ENCODE results near the gene PUDP.
A peak's percentile ranks its signal among the peaks of the same experiment; 100 is the strongest.

The PUDP gene

GRCh38 chrX:7146703-7147412 is 1.1 kb downstream of the PUDP start:
- no peak for DNase-seq (ENCODE audit: low read depth in 2 of 2)

GRCh38 chrX:7146020-7146702 is 1.8 kb downstream of the PUDP start:
- no peak for DNase-seq (ENCODE audit: low read depth in 2 of 2)

GRCh38 chrX:7145454-7145853 is 2.5 kb downstream of the PUDP start:
- no peak for DNase-seq (ENCODE audit: low read depth in 2 of 2)

- no peak for DNase-seq (ENCODE audit: low read depth in 2 of 2)
These were observed 3.9 kb downstream of the PUDP start for GRCh38 chrX:7143941-7144525.

DNA sequence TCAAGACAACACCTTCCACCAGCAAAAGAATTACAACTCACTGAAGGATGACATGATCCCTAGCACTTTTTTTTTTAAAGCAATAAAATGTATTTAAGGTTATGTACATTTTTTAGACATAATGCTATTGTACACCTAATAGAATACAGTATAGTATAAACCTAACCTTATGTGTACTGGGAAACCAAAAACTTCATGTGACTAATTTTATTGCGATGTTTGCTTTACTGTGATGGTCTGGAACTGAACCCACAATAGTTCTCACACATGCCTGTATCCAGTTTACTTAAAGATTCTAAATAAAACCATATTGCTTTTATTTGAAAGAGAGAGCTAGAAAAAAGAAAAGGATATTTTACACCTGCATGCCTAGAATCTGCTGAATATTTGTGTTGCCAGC is 4.9 kb downstream of the PUDP start:
- DNase-seq (ENCODE audit: low read depth in 2 of 2), result no peak

GRCh38 chrX:7139202-7140081 is 8.5 kb downstream of the PUDP start:
- DNase-seq (ENCODE audit: low read depth in 2 of 2), result peak; percentile 68 to 76

GRCh38 chrX:7134981-7135380 is 13.0 kb downstream of the PUDP start:
- no peak for DNase-seq (ENCODE audit: low read depth in 2 of 2)

DNA sequence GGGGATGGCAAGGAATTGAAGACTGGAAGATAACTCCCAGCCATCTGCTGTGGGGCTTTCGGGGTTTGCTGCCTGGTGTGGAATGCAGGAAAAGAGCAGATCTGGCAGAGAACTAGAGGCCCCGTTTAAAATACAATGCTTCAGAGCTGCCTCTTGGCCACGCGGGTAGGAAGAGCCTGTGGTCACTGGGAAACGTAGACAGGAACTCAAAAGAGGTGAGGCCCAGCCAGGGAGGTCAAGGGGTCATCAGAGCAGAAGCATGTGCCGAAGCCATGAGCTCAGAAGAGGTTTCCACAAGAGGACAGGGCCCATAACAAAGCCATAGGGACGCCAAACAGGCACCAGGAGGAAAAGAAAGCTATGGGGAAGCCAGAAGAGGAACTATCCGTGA is 14.9 kb downstream of the PUDP start:
- DNase-seq (ENCODE audit: low read depth in 2 of 2), result no peak

GRCh38 chrX:7132335-7133049 is 15.5 kb downstream of the PUDP start:
- DNase-seq (ENCODE audit: low read depth in 2 of 2), result peak; percentile 28 to 30

- no peak for DNase-seq (ENCODE audit: low read depth in 2 of 2)
These were observed 16.3 kb downstream of the PUDP start for GRCh38 chrX:7131621-7132020.

- no peak for DNase-seq (ENCODE audit: low read depth in 2 of 2)
These were observed 20.9 kb downstream of the PUDP start for GRCh38 chrX:7127056-7127455.

DNA sequence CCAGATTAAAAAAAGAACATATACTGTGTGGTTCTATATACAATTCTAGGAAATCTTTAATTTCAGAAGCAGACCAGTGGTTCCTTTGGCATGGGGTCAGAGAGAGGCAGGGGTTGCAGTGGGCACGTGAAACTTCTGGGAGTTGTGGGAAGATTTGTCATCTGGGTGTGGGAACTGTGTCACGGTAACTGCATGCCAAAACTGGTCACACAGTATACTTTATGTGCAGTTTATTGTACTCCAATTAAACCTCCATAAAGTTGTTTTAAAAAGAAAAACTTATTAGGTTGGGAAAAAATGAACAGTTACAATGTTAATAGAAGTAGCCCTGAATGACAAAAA is 27.1 kb downstream of the PUDP start:
- no peak for DNase-seq (ENCODE audit: low read depth in 2 of 2)

DNA sequence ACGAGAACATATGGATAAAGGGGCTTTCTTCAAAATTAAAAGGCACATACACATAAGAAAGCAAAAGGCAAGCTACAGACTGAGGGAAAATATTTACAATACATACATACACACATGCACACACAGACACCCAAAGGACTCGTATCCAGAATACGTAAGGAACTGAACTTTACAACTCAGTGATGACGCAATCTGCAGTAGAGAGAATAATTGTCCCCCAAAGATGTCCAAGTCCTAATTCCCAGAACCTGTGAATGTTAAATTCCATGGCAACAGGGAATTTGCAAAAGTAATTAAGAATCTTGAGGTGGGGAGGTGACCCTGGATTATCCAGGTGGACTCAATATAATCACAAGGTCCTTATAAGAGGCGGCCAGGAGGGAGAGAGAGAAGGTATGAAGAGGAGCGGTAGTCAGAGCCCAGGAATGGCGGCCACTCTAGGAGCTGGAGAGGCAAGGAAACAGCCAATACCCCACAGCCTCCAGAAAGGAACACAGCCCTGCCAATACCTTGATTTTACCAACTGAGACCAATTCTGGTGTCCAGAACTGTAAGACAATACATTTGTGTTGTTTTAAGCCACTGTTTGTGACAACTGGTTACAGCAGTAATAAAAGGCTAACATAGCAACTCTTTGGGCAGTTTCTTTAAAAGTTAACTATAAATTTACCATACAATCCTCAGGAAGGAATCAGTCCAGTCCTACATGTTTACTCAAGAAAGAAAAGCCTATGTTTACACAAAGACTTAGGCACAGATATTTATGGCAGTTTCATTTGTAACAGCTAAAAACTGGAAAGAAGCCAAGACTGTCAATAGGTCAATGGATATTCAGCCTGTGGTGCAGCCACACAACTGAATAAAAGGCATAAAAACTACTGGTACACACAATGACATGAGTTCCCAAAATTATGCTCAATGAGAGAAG is 27.7 kb downstream of the PUDP start:
- DNase-seq (ENCODE audit: low read depth in 2 of 2), result no peak

DNA sequence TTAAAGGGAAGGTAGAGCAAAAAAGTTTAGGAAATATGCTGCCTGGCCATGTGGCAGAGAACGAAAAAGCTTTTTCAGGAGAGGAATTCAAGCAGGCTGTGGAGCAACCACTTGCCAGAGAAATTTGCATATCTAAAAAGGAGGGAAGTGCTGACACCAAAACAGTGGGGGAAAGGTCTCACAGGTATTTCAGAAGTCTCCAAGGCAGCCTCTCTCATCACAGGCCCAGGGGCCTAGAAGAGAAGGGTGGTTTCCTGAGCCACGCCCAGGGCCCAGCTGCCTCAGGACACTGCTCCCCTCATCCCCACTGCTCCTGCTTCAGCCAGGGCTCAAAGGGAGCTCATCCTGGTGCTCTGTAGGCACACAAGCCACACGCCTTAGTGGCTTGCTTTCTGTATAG is 30.4 kb downstream of the PUDP start:
- DNase-seq (ENCODE audit: low read depth in 2 of 2), result no peak

GRCh38 chrX:7116081-7116480 is 31.9 kb downstream of the PUDP start:
- no peak for DNase-seq (ENCODE audit: low read depth in 2 of 2)

DNA sequence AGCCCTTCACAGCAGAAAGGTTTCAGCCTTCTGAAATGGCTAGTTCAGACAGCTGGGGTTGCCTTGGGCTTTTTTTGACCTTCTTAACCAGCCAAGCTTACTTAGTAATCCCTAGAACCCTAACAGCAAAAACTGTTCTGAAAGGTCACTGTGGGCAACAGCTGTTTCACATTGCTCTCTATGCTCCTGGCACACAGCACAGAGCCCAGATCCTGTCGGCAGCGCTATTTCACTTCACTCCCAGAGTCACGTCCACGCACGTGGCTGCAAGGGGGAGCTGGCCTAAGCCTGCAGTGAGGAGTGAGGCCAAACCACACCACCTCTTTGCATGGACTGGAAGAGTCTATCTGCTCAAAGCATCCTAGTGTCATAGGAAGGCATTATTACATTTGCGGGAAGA is 32.4 kb downstream of the PUDP start:
- no peak for DNase-seq (ENCODE audit: low read depth in 2 of 2)

DNA sequence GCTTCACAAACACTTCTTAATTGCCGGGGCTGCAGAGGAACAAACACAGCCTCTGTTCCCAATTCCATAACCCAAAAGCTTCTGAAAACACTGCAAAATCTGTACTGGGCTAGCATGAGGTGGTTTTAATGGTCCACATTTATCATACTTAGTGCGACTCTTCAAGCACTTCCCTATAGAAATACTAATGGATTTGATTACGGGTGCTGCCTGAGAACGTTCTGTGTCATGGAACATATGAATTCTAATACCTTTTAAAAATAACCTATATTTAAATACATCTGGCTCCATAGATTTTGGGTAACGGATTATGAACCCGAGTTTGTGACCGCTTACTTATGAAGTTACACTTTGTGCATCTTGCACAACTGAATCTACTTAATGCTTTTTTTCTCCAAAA is 35.9 kb downstream of the PUDP start:
- no peak for DNase-seq (ENCODE audit: low read depth in 2 of 2)

GRCh38 chrX:7111518-7111917 is 36.4 kb downstream of the PUDP start:
- no peak for DNase-seq (ENCODE audit: low read depth in 2 of 2)

DNA sequence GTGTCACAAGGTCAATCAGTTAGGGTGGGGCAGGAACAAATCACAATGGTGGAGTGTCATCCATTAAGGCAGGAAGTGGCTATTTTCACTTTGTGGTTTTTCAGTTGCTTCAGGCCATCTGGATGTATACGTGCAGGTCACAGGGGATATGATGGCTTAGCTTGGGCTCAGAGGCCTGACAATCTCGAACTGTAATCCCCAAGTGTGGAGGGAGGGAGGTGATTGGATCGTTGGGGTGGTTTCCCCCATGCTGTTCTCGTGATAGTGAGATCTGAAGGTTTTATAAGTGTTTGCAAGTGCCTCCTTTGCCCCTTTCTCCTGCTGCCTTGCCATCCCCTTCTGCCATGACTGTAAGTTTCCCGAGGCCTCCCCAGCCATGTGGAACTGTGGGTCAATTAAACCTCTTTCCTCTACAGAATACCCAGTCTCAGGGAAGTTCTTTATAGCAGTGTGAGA is 37.1 kb downstream of the PUDP start:
- no peak for DNase-seq (ENCODE audit: low read depth in 2 of 2)
